Mesenchymal stem cell (in vitro differentiated cells and primary cell): ENCODE measurements around the gene ZNF747.

Experiments
- DNase-seq: peaks from one replicate; pipeline ENCODE4 v3.0.0-alpha.2; 2013
- H2AFZ ChIP-seq: one replicate; pipeline ENCODE4 v1.6.1; 2013; ENCODE audit warnings: low read depth, mild to moderate bottlenecking, control low read depth, inconsistent platforms, low read length, moderate library complexity
- H2AK5ac ChIP-seq: 2 replicates; pipeline ENCODE4 v1.6.1; 2013; ENCODE audit warnings: low read length, moderate library complexity, mild to moderate bottlenecking, inconsistent platforms; ENCODE audit not compliant: severe bottlenecking
- H2BK120ac ChIP-seq: one replicate; pipeline ENCODE4 v1.6.1; 2013; ENCODE audit warnings: low read depth, mild to moderate bottlenecking, inconsistent platforms, low read length, moderate library complexity
- H2BK12ac ChIP-seq, 2 experiments: one replicate each; pipeline ENCODE4 v1.6.1; 2013; ENCODE audit warnings: inconsistent platforms in 2 of 2, low read length in 2 of 2, mild to moderate bottlenecking in 2 of 2, moderate library complexity in 2 of 2, control low read depth in 1 of 2
- H2BK15ac ChIP-seq: one replicate; pipeline ENCODE4 v1.6.1; 2013; ENCODE audit warnings: mild to moderate bottlenecking, low read depth, inconsistent platforms; ENCODE audit not compliant: poor library complexity, severe bottlenecking
- H2BK5ac ChIP-seq: 2 replicates; pipeline ENCODE4 v1.6.1; 2013; ENCODE audit warnings: low read depth, mild to moderate bottlenecking, low read length, control low read depth, inconsistent platforms; ENCODE audit not compliant: poor library complexity, severe bottlenecking
- H3K14ac ChIP-seq, 2 experiments: one replicate each; pipeline ENCODE4 v1.6.1; 2013; ENCODE audit warnings: inconsistent platforms in 2 of 2, low read length in 2 of 2, control low read depth in 1 of 2, mild to moderate bottlenecking in 1 of 2, moderate library complexity in 1 of 2
- H3K18ac ChIP-seq, 2 experiments: one replicate each; pipeline ENCODE4 v1.6.1; 2013; ENCODE audit warnings: inconsistent platforms in 2 of 2, low read length in 2 of 2, control low read depth in 1 of 2, low read depth in 1 of 2, mild to moderate bottlenecking in 1 of 2
- H3K23ac ChIP-seq, 2 experiments: one replicate each; pipeline ENCODE4 v1.6.1; 2013; ENCODE audit warnings: inconsistent platforms in 2 of 2, low read length in 2 of 2, mild to moderate bottlenecking in 2 of 2, moderate library complexity in 2 of 2, control low read depth in 1 of 2
- H3K27ac ChIP-seq: 2 replicates; pipeline ENCODE4 v1.5.1; 2013; ENCODE audit warnings: mild to moderate bottlenecking, moderate library complexity, low read length, control low read depth, inconsistent platforms; ENCODE audit not compliant: poor library complexity, severe bottlenecking
- H3K27me3 ChIP-seq, 2 experiments: 2 replicates each; pipeline versions ENCODE4 v1.6.1 to v1.7.0; 2013; ENCODE audit warnings: low read length in 2 of 2, mild to moderate bottlenecking in 2 of 2, moderate library complexity in 2 of 2, control low read depth in 1 of 2, inconsistent platforms in 1 of 2; ENCODE audit not compliant: control insufficient read depth in 1 of 2, insufficient read depth in 1 of 2
- H3K36me3 ChIP-seq, 2 experiments: 2 replicates each; pipeline versions ENCODE4 v1.6.1 to v1.7.0; 2013; ENCODE audit warnings: low read length in 2 of 2, control low read depth in 1 of 2, inconsistent platforms in 1 of 2, low read depth in 1 of 2, mild to moderate bottlenecking in 1 of 2; ENCODE audit not compliant: insufficient read depth in 2 of 2, control insufficient read depth in 1 of 2
- H3K4ac ChIP-seq, 2 experiments: one replicate each; pipeline ENCODE4 v1.6.1; 2013; ENCODE audit warnings: inconsistent platforms in 2 of 2, low read length in 2 of 2, mild to moderate bottlenecking in 2 of 2, moderate library complexity in 2 of 2, control low read depth in 1 of 2, low read depth in 1 of 2
- H3K4me1 ChIP-seq: 2 replicates; pipeline ENCODE4 v1.6.1; 2013; ENCODE audit warnings: low read depth, low read length, control low read depth; ENCODE audit not compliant: control insufficient read depth, insufficient read depth
- H3K4me2 ChIP-seq: 2 replicates; pipeline ENCODE4 v1.6.1; 2013; ENCODE audit warnings: low read length, mild to moderate bottlenecking, inconsistent platforms; ENCODE audit not compliant: poor library complexity, severe bottlenecking
- H3K4me3 ChIP-seq, 2 experiments: 2 replicates each; pipeline versions ENCODE4 v1.5.1 to v1.7.0; 2013; ENCODE audit warnings: low read length in 2 of 2, mild to moderate bottlenecking in 2 of 2, control low read depth in 1 of 2, low read depth in 1 of 2; ENCODE audit not compliant: insufficient read depth in 1 of 2
- H3K79me1 ChIP-seq: replicated peaks from 2 replicates; pipeline ENCODE4 v1.6.1; 2013; ENCODE audit warnings: mild to moderate bottlenecking, control low read depth, low read length, inconsistent platforms; ENCODE audit not compliant: poor library complexity, severe bottlenecking
- H3K9ac ChIP-seq: 2 replicates; pipeline ENCODE4 v1.7.0; 2013; ENCODE audit warnings: mild to moderate bottlenecking, low read length, moderate library complexity
- H3K9me3 ChIP-seq: 2 replicates; pipeline ENCODE4 v1.7.0; 2013; ENCODE audit warnings: mild to moderate bottlenecking, low read length; ENCODE audit not compliant: control insufficient read depth
- H4K8ac ChIP-seq: one replicate; pipeline ENCODE4 v1.6.1; 2013; ENCODE audit warnings: inconsistent platforms, mild to moderate bottlenecking, low read length, moderate library complexity
- H4K91ac ChIP-seq: one replicate; pipeline ENCODE4 v1.6.1; 2013; ENCODE audit warnings: mild to moderate bottlenecking, low read length, inconsistent platforms
- WGBS: methylation state at CpG from one replicate; pipeline ENCODE4 v1.1.7; 2013; ENCODE audit warnings: mixed read lengths; 5-methylcytosine and 5-hydroxymethylcytosine counted together

The ZNF747 gene

DNA sequence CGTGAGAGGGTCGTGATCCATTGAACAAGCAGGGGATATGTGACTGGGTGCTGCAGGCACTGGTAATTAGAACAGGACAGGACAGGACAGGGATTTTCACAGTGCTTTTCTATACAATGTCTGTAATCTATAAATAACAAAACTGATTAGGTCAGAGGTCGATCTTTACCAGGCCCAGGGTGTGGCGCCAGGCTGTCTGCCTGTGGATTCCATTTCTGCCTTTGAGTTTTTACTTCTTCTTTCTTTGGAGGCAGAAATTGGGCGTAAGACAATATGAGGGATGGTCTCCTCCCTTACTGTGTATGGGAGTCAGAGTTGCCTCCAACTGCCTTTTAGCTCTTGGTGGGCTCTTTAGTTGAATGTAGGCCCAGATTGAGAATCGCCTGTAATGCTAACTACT lies 25.0 kb upstream of the ZNF747 start:
- H3K9me3 ChIP-seq, result no peaks in the 10 kb centered on the region
- H3K4me3 ChIP-seq, result no peak overlapping the region
- H3K14ac ChIP-seq, result no peak overlapping the region
- H2BK15ac ChIP-seq, result no peak overlapping the region
- no peak overlapping the region for H2AFZ ChIP-seq
- no peaks in the 10 kb centered on the region for H3K27me3 ChIP-seq
- peaks cover 10% of the 10 kb centered on the region for H3K79me1 ChIP-seq
- DNase-seq, result no peak
- no peak overlapping the region for H3K23ac ChIP-seq
- no peak overlapping the region for H3K18ac ChIP-seq
- no peak overlapping the region for H4K8ac ChIP-seq
- no peak overlapping the region for H3K4me2 ChIP-seq
- no peak overlapping the region for H2BK5ac ChIP-seq
- H3K4ac ChIP-seq, result no peak overlapping the region
- no peak overlapping the region for H4K91ac ChIP-seq
- H2BK12ac ChIP-seq, result no peak overlapping the region
- WGBS, result over 99% methylated on average over 6 of the region's 6 CpGs
- H2BK120ac ChIP-seq, result no peak overlapping the region
- peaks cover 9% of the 10 kb centered on the region for H3K4me1 ChIP-seq
- H3K36me3 ChIP-seq, result peaks cover 8 to 16% of the 10 kb centered on the region in 2 experiments
- no peak overlapping the region for H3K9ac ChIP-seq
- no peak overlapping the region for H3K27ac ChIP-seq
- no peak overlapping the region for H2AK5ac ChIP-seq

GRCh38 chr16:30558789-30559377 lies 24.2 kb upstream of the ZNF747 start:
- Histone ChIP-seq H3K23ac (no peak overlapping the region), H2BK12ac (no peak overlapping the region), H3K9me3 (no peaks in the 10 kb centered on the region), H3K27me3 (no peaks in the 10 kb centered on the region), H3K27ac (peak overlapping the region; percentile 73), H3K4me1 (peaks cover 9% of the 10 kb centered on the region), H2BK15ac (no peak overlapping the region), H4K91ac (peak overlapping the region; percentile 70), H3K4me2 (peak overlapping the region; percentile 45), H4K8ac (peak overlapping the region; percentile 91), H3K36me3 (peaks cover 14 to 21% of the 10 kb centered on the region in 2 experiments), H3K4ac (peak overlapping the region; percentile 34 to 42), H3K9ac (peak overlapping the region; percentile 75), H3K18ac (peak overlapping the region; percentile 25 to 57), H2AFZ (peak overlapping the region; percentile 20), H3K4me3 (peak overlapping the region in 1 of 2 experiments; percentile 69), H2BK5ac (no peak overlapping the region), H3K79me1 (peaks cover 14% of the 10 kb centered on the region), H3K14ac (no peak overlapping the region), H2AK5ac (peak overlapping the region; percentile 43), H2BK120ac (no peak overlapping the region)
- DNase-seq, result no peak
- WGBS, result 88% methylated on average over 20 of the region's 21 CpGs

DNA sequence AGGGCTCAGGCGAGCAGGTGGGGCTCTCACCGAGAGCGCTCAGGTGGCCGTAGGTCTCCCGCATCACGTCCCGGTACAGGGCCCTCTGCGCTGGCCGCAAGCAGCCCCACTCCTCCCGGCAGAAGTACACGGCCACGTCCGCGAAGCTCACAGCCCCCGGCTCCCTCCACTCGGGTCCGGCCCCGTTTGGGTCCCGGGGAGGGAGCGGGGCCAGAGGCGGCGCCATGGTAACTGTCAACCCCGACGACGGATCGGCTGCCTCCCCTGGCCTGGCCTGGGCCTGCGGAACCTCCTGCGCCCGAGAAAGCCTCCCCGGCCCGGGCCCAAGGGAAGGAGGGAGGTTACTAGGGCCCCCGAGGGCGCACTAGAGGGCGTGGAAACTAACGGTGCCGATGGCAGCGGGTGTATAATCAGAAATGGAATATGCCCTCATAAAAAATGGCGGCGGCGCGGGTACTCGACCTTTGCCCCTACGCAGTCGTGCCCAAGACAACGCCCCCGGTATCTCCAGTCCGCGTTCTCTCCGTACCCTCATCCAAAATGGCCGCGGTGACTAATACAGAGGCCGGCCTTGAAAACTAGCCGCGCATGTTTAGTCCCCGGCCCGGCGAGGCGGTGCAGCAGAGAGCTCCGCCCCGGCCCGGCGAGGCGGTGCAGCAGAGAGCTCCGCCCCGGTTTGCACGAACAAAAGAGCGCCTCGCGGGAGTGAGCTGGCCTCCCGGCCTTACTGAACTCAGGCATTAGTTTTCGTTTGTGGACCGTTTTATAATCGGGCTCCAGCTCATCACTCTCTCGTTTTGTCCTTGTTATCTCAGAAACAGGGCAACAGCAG lies 23.5 kb upstream of the ZNF747 start, which contains the start of gene ZNF764:
Gene ZNF764 (minus strand): TSS at position 418 of the 832 bp plus-strand sequence. CDS start 192 bp downstream, at position 226.
- H3K27me3 ChIP-seq, result no peaks in the 10 kb centered on the region
- peak within 1 kb of the TSS; percentile 91 for H4K8ac ChIP-seq
- H3K4me1 ChIP-seq, result peaks cover 9% of the 10 kb centered on the region
- peak within 1 kb of the TSS; percentile 85 for H4K91ac ChIP-seq
- peak within 1 kb of the TSS in 1 of 2 experiments; percentile 45 for H2BK12ac ChIP-seq
- WGBS, result under 1% methylated on average over 74 of the region's 74 CpGs
- DNase-seq, result peak; percentile 98
- peak within 1 kb of the TSS; percentile 90 for H2BK15ac ChIP-seq
- H3K9ac ChIP-seq, result peak within 1 kb of the TSS; percentile 95
- H3K4me3 ChIP-seq, result peak within 1 kb of the TSS; percentile 85 to 90
- peak within 1 kb of the TSS; percentile 88 for H2AFZ ChIP-seq
- H3K4me2 ChIP-seq, result peak within 1 kb of the TSS; percentile 79
- no peak within 1 kb of the TSS for H2BK5ac ChIP-seq
- H3K9me3 ChIP-seq, result no peaks in the 10 kb centered on the region
- H3K4ac ChIP-seq, result peak within 1 kb of the TSS; percentile 72 to 96
- H3K27ac ChIP-seq, result peak within 1 kb of the TSS; percentile 73
- H3K18ac ChIP-seq, result peak within 1 kb of the TSS; percentile 93 to 97
- H2AK5ac ChIP-seq, result peak within 1 kb of the TSS; percentile 43
- H3K23ac ChIP-seq, result peak within 1 kb of the TSS; percentile 84 to 91
- peaks cover 20 to 24% of the 10 kb centered on the region in 2 experiments for H3K36me3 ChIP-seq
- peak within 1 kb of the TSS in 1 of 2 experiments; percentile 94 for H3K14ac ChIP-seq
- H2BK120ac ChIP-seq, result peak within 1 kb of the TSS; percentile 45
- peaks cover 18% of the 10 kb centered on the region for H3K79me1 ChIP-seq

GRCh38 chr16:30557707-30557956 lies 23.0 kb upstream of the ZNF747 start:
- H3K4me3 ChIP-seq, result peak overlapping the region; percentile 85 to 90
- H3K4me1 ChIP-seq, result peaks cover 9% of the 10 kb centered on the region
- no peak overlapping the region for H2BK120ac ChIP-seq
- peak overlapping the region in 1 of 2 experiments; percentile 84 for H3K23ac ChIP-seq
- no peak overlapping the region for H2BK12ac ChIP-seq
- peak overlapping the region; percentile 79 for H3K4me2 ChIP-seq
- H3K27ac ChIP-seq, result no peak overlapping the region
- peak overlapping the region; percentile 93 to 97 for H3K18ac ChIP-seq
- no peak overlapping the region for H2AK5ac ChIP-seq
- H2BK5ac ChIP-seq, result no peak overlapping the region
- DNase-seq, result peak; percentile 45
- H3K27me3 ChIP-seq, result no peaks in the 10 kb centered on the region
- peak overlapping the region; percentile 90 for H2BK15ac ChIP-seq
- H3K14ac ChIP-seq, result peak overlapping the region in 1 of 2 experiments; percentile 94
- H2AFZ ChIP-seq, result peak overlapping the region; percentile 88
- peak overlapping the region; percentile 90 for H4K8ac ChIP-seq
- H3K9me3 ChIP-seq, result no peaks in the 10 kb centered on the region
- peak overlapping the region; percentile 95 for H3K9ac ChIP-seq
- H3K79me1 ChIP-seq, result peaks cover 23% of the 10 kb centered on the region
- peak overlapping the region; percentile 72 to 96 for H3K4ac ChIP-seq
- 3% methylated on average over 17 of the region's 17 CpGs for WGBS
- peaks cover 26 to 30% of the 10 kb centered on the region in 2 experiments for H3K36me3 ChIP-seq
- H4K91ac ChIP-seq, result peak overlapping the region; percentile 85
